GM12801 (cell line): ENCODE results near the gene NCMAP.

Experiments used
- TF ChIP-seq, protein P1 (sequence below): IDR thresholded peaks from one replicate; pipeline ENCODE4 v1.5.1; 2011; ENCODE audit warnings: control low read depth; ENCODE audit not compliant: insufficient read length; ENCODE audit errors: extremely low read depth

Gene NCMAP

DNA sequence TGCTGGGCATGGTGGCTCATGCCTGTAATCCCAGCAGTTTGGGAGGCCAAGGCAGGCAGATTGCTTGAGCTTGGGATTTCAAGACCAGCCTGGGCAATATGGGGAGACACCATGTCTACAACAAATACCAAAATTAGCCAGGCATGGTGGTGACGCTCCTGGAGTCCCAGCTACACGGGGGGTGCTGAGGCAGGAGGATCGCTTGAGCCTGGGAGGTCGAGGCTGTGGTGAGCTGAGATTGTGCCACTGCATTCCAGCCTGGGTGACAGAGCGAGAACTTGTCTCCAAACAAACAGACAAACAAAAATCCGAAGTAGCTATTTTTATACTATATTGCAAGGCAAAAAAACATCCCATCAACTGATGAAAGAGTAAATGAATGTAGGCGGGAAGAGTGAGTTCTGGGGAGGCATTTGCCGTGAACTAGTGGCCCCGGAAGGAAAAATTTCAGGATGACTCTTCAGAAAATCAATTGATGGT, 40.6 kb downstream of the NCMAP start:
- TF ChIP-seq, protein P1, sequence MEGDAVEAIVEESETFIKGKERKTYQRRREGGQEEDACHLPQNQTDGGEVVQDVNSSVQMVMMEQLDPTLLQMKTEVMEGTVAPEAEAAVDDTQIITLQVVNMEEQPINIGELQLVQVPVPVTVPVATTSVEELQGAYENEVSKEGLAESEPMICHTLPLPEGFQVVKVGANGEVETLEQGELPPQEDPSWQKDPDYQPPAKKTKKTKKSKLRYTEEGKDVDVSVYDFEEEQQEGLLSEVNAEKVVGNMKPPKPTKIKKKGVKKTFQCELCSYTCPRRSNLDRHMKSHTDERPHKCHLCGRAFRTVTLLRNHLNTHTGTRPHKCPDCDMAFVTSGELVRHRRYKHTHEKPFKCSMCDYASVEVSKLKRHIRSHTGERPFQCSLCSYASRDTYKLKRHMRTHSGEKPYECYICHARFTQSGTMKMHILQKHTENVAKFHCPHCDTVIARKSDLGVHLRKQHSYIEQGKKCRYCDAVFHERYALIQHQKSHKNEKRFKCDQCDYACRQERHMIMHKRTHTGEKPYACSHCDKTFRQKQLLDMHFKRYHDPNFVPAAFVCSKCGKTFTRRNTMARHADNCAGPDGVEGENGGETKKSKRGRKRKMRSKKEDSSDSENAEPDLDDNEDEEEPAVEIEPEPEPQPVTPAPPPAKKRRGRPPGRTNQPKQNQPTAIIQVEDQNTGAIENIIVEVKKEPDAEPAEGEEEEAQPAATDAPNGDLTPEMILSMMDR = no peak

DNA sequence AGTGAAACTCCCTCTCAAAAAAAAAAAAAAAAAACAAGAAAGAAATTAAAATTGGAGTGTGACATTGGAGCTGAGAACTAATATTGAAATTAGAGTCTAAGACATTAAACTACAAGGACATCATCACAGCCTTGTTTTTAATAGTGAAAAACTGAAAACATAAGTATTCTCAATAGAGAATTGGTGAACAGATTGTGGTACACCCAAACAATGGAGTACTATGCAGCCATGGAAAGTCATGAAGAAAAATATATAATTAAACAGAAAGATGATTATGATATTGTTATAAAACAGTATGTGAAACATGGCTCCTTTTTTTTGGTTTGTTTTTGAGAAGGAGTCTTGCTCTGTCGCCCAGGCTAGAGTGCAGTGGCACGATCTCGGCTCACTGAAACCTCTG, 43.4 kb downstream of the NCMAP start:
- TF ChIP-seq, protein P1 = no peak

DNA sequence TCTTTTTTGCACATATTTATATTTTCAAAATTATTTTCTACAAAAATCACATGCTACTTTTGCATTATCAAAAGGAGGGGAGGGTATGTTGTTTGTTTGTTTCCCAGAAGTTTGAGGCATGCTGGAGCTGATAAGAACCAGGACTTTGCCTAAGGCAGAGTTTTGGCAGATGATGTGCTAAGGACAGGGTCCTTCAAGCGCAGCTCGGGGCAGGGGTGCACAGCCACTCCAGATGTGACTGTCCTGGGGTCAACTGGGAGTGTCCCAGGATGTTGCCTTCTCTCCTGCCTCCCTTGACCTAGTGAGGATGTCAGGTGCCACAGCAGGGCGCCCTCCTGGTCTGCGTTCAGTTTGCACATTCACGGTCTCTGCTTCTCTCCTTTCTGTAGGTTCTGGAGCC, 44.7 kb downstream of the NCMAP start:
- TF ChIP-seq, protein P1 = no peak

DNA sequence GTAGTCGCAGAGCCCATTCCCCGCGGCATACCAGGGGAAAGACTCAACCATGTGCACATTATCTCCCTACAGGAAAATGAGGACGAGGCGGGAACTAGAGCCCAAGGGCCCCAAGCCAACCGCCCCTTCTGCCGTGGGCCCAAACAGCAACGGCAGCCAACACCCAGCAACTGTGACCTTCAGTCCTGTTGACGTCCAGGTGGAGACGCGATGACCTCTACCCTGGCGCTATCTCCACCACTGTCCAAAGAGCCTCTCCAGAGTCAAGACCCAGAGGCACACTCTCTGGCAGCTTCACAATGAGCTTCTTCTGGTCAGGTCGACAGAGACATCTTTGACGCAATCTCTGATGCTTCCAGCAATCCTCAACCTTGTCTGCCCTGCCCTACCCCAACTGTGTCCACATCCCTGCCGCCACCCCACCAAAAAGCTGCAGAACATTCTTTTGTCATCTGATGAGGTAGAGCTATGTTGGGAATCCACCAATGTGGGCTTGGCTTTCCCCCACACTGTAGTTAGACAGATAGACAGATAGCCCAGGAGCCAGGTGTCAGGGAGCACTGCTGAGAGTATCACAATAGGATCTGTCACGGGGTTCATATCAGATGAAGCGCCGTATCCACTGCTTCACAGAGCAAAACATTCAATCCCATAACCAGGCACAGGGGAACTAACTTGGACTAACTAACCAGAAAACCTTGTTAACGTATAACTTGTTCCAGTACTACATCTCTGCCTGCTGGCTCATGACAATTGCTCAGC, 49.8 kb downstream of the NCMAP start:
- TF ChIP-seq, protein P1 = no peak

DNA sequence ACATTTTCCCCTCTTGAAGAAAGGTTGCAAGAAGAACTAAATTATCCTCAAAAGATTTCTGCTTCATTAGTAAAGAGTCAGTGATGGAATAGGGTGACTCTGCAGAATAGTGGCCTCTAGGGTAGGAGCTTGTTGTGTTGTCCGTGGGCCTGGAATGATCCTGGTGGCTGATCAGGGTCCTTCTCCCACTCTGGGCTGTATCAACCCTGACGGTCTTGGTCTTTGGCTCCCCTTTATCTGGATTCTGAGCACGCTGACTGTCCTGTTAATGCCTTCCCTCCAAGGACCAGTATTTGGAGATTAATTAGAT, 50.4 kb downstream of the NCMAP start:
- TF ChIP-seq, protein P1 = no peak

DNA sequence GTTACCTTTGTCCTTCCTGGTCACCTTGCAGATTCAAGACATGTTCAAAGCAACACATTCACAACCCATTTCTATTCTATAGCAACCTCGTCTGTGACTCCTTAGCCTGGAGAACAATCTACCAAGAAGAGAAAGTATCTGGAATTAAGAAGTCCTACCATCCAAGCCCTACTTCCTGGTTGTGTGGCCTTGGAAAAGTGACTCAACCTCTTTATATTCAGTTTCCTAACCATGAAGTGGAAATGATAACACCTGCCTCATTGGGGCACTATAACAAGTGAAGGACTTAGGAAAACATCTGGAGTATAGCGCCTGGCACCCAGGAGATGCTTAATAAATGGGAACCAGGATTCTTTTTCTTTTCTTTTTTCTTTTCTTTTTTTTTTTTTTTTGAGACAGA, 50.7 kb downstream of the NCMAP start:
- TF ChIP-seq, protein P1 = no peak

DNA sequence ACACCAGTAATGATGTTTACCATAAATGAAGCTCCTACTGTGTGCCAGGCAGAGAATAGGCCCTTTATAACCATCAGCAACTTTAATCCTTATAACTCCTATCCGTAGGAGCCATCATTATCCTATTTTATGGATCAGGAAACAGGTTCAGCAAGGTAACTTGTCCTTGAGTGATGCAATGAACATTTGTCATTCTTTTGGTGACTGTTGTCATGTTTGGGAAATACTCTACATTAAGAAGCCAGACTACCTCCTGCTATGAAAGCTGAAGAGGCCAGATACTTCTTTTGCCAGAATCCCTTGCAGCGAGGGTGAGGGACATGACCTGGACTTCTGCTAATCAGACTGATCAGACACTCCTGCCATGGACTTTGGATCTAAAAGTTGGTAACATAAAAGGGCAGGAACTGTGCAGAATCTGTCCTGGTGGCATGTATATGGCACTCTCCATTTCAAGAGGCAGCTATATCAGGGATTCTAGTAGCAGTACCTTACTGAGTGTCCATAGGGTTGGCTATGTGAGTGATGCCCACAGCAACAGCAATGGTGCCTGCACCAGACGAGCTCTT, 54.1 kb downstream of the NCMAP start:
- TF ChIP-seq, protein P1 = no peak
